ENCODE measurements around the gene PADI6. TPM values are rescaled to one million over a fixed set of nuclear protein-coding genes. Genes with fewer than 3 reads are reported as not detected.

The PADI6 gene
- total and polyA plus RNA-seq, 10 of the 15 experiments (the other 5 are each of a cell fraction or from before 2014, with no cell fraction given): not detected

DNA sequence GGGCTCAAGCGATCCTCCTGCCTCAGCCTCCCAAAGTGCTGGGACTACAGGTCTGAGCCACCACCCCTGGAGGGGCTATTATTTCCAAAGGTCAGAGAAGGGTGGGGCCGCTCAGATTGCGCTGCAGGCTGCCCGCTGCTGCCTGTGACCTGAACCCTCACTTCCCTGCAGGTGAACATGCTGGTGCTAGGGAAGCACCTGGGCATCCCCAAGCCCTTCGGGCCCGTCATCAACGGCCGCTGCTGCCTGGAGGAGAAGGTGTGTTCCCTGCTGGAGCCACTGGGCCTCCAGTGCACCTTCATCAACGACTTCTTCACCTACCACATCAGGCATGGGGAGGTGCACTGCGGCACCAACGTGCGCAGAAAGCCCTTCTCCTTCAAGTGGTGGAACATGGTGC, 8.6 kb upstream of the PADI6 start (continued):
- TF ChIP-seq, protein P1, sequence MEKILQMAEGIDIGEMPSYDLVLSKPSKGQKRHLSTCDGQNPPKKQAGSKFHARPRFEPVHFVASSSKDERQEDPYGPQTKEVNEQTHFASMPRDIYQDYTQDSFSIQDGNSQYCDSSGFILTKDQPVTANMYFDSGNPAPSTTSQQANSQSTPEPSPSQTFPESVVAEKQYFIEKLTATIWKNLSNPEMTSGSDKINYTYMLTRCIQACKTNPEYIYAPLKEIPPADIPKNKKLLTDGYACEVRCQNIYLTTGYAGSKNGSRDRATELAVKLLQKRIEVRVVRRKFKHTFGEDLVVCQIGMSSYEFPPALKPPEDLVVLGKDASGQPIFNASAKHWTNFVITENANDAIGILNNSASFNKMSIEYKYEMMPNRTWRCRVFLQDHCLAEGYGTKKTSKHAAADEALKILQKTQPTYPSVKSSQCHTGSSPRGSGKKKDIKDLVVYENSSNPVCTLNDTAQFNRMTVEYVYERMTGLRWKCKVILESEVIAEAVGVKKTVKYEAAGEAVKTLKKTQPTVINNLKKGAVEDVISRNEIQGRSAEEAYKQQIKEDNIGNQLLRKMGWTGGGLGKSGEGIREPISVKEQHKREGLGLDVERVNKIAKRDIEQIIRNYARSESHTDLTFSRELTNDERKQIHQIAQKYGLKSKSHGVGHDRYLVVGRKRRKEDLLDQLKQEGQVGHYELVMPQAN (conservative IDR thresholded peaks at IDR 0.05): no peak
- TF ChIP-seq, protein P2, sequence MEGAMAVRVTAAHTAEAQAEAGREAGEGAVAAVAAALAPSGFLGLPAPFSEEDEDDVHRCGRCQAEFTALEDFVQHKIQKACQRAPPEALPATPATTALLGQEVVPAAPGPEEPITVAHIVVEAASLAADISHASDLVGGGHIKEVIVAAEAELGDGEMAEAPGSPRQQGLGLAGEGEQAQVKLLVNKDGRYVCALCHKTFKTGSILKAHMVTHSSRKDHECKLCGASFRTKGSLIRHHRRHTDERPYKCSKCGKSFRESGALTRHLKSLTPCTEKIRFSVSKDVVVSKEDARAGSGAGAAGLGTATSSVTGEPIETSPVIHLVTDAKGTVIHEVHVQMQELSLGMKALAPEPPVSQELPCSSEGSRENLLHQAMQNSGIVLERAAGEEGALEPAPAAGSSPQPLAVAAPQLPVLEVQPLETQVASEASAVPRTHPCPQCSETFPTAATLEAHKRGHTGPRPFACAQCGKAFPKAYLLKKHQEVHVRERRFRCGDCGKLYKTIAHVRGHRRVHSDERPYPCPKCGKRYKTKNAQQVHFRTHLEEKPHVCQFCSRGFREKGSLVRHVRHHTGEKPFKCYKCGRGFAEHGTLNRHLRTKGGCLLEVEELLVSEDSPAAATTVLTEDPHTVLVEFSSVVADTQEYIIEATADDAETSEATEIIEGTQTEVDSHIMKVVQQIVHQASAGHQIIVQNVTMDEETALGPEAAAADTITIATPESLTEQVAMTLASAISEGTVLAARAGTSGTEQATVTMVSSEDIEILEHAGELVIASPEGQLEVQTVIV (IDR thresholded peaks at IDR 0.05; ENCODE audit: borderline replicate concordance, partially characterized antibody): no peak
- no peak for TF ChIP-seq RUNX3 (IDR thresholded peaks at IDR 0.05; ENCODE audit: low read length)
- no peak for TF ChIP-seq KDM1A (IDR thresholded peaks at IDR 0.05; ENCODE audit: borderline replicate concordance)
- TF ChIP-seq RB1 (IDR thresholded peaks at IDR 0.05; ENCODE audit: borderline replicate concordance): no peak

DNA sequence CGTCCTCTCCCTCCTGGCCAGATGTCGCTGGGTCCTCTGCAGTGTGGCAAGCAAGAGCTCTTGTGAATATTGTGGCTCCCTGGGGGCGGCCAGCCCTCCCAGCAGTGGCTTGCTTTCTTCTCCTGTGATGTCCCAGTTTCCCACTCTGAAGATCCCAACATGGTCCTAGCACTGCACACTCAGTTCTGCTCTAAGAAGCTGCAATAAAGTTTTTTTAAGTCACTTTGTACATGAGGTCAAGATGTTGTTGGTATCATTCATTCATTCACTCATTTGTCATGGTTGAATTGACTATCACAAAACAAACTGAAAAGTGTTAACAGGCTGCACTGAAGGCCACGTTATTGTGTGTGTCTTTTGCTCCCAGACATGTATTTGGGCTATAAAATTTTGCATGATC, 8.2 kb upstream of the PADI6 start:
- Histone ChIP-seq H3K9me3 (replicated peaks; ENCODE audit: control insufficient read depth, insufficient read depth, low read length) (no peaks in the 10 kb centered on the region), H3K79me2 (ENCODE audit: control insufficient read depth, insufficient read depth, low read length) (no peaks in the 10 kb centered on the region), H3K27ac (ENCODE audit: control insufficient read depth, insufficient read depth) (no peak overlapping the region), H3K4me3 (no peak overlapping the region), H3K27me3 (replicated peaks in 1 of 2; ENCODE audit: control insufficient read depth in 2 of 2, insufficient read depth in 2 of 2, low read length in 1 of 2) (no peaks in the 10 kb centered on the region), H3K9ac (ENCODE audit: control insufficient read depth, insufficient read depth, low read length) (no peak overlapping the region), H2AFZ (ENCODE audit: control insufficient read depth, low read depth, low read length) (no peak overlapping the region), H4K20me1 (ENCODE audit: control insufficient read depth, insufficient read depth) (no peaks in the 10 kb centered on the region), H3K4me1 (ENCODE audit: control insufficient read depth, insufficient read depth, low read length) (no peaks in the 10 kb centered on the region), H3K4me2 (ENCODE audit: control insufficient read depth, insufficient read depth) (no peak overlapping the region), H3K36me3 (ENCODE audit: control insufficient read depth in 2 of 2, insufficient read depth in 2 of 2, low read length in 1 of 2) (no peaks in the 10 kb centered on the region)
- no TSS peak for BruUV-seq (replicated peaks)
- WGBS (ENCODE audit: insufficient coverage, insufficient replicate concordance, low lambda C conversion rate, missing lambda C conversion rate): 35% methylated on average over 4 of the region's 4 CpGs
- ChIA-PET CTCF (no interaction called here), SMC1A (ENCODE audit: uncharacterized antibody, unreplicated experiment) (no interaction called here), RAD21 (ENCODE audit: unreplicated experiment) (no interaction called here), POLR2A (no interaction called here)
- FAIRE-seq (no peak), DNase-seq (ENCODE audit: low read depth, low spot score) (no peak), ATAC-seq (no peak)
- intact Hi-C loops (cut with micrococcal nuclease; ENCODE audit: unreplicated experiment) (no loop called here), in situ Hi-C loops (cut with MboI) (no loop called here)
- TF ChIP-seq BHLHE40 (IDR thresholded peaks at IDR 0.05; ENCODE audit: borderline replicate concordance in 1 of 2, low read depth in 2 of 2, low read length in 1 of 2): no peak
- no peak for TF ChIP-seq KAT2A (conservative IDR thresholded peaks at IDR 0.05; ENCODE audit: control insufficient read depth, low read depth, low read length)
- TF ChIP-seq PAX5 (IDR thresholded peaks at IDR 0.05; ENCODE audit: borderline replicate concordance, low read depth, low read length): no peak
- no peak for TF ChIP-seq GABPA (IDR thresholded peaks at IDR 0.05; ENCODE audit: low read depth)
- TF ChIP-seq NR2C1 (IDR thresholded peaks at IDR 0.05): no peak
- no peak for TF ChIP-seq MTA2 (IDR thresholded peaks at IDR 0.05; ENCODE audit: low read depth)
- no peak for TF ChIP-seq TCF12 (IDR thresholded peaks at IDR 0.05; ENCODE audit: low read depth, low read length)
- TF ChIP-seq ZZZ3 (IDR thresholded peaks at IDR 0.05; ENCODE audit: control insufficient read depth, insufficient read length, low read depth): no peak
